Measurements from ENCODE around the gene CFAP99. TPM values are rescaled to one million over a fixed set of nuclear protein-coding genes. Genes with fewer than 3 reads are reported as not detected.
"Not testable (repeated sequence)": the region's sequence is repeated elsewhere in the genome, so short reads cannot be mapped to it uniquely, and the experiment has no call there.

Gene CFAP99
- total RNA-seq, 2 experiments from 2014 or later, result 0.05 TPM; not detected in 1

DNA sequence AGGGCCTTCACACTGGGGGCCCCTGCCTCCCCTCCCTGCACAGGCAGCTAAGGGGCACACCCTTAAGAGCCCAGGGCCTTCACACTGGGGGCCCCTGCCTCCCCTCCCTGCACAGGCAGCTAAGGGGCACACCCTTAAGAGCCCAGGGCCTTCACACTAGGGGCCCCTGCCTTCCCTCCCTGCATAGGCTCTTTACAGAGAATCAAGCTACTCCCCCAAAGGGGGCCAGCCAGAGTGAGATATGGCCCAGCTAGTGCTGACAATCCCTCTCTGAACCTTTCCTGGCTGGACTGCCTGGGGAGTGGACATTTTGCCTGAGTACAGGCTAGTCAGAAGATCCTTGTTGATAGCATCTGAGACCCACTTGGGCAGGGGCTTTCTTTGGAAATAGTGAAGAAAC lies 46.8 kb downstream of the CFAP99 start:
- POLR2A ChIA-PET, result interaction anchor here (0.6 kb wide), 2 partner anchors 10 to 345 kb away, joined by 3 read pairs; no protein-coding TSS in a partner anchor
- H3K4me1 Mint-ChIP-seq, result peaks cover 20% of the 10 kb centered on the region
- CTCF ChIA-PET, result interaction anchor here (1.0 to 2.4 kb wide), 3 partner anchors 22 to 338 kb away, joined by 3 to 7 read pairs (median 4); no protein-coding TSS in a partner anchor
- H3K27ac Mint-ChIP-seq; H3K27me3 Mint-ChIP-seq; DNase-seq; ATAC-seq; H3K9me3 Mint-ChIP-seq (ENCODE audit: low read depth); H3K4me3 Mint-ChIP-seq: not testable (repeated sequence)
- H3K36me3 Mint-ChIP-seq (ENCODE audit: low read depth), result peaks cover 18% of the 10 kb centered on the region
- intact Hi-C loops (cut with DNase I, micrococcal nuclease), result loop anchor here in 1 of 2 experiments (5.0 kb wide), 1 partner anchor 608 kb away; the partner anchor contains the start of gene LETM1

DNA sequence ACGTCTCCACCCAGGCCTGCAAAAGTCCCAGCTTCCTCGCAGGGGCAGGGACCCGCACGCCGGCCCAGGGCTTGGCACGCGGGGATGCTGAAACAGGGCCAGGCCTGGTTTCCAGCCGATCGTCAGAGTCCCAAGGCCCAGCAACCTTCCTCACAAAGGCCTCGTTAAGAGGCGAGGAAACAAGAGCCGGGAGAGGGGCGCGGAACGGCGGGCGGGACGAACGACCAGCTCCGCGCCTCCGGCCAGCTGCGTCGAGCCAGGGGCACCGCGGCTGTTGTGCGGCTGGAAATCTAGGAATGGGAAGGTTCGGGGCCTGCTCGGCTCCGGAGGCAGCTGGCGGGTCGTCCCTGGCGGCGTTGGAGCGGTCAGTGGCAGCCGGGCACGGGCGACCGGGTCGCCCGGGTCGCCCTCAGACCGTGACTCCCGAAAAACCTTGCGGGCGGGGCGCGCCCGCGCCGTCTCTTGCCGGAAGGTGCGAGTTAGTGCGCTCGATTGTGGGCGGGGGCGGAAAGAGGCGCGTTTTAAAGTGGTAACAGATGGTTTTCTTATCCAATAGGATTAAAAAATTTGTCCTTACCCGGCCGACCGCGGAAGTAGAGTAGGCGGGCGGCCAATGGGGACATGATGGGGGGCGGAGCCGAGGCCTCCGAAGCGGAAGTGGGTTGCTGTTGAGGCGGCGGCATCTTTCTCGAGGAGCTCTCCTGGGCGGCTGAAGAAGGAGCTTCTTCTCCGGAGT lies 49.9 kb downstream of the CFAP99 start, which contains the start of gene RNF4:
Gene RNF4, plus strand, starts transcription at position 651 of the 736 bp plus-strand sequence. CDS start 21,388 bp downstream, outside the sequence.
- H3K9me3 Mint-ChIP-seq (ENCODE audit: low read depth), result no peaks in the 10 kb centered on the region

DNA sequence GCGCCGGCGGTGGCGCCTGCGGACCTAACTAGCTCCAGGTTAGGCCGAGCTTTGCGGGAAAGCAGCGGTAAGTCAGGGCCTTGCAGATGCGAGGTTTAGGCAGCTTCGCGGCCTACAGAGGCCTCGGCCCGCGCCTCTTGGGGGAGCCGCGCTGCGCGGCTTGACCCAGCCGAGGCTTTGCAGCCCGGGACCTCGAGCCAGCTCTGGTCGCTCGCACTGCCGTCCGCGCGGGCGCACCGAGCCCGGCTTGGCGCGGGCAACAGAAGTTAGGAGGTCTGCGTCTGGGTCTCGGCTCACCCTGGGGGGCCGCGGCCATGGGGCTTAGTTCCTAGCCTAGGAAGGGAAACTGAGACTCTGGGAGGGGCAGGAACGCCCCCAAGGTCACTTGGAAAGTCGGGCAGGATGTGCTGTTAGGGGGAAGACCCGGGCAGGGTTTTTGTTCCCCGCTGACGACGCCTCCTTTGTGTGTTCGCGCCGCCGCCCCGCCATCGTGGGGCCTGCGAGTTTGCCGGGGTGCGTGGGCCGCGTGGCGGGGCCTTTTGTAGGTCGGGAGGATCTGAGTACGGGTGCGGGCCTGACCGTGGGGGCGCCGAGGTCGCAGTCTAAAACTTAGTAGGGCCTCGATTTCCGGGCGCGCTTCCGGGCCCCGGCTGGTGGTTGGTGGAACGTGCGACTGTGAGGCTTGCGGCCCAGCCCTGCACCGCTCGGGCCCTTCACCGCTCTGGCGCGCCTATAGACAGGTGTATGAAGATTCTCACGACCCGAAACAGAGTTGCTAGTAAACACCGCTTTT lies 50.6 kb downstream of the CFAP99 start:
- Mint-ChIP-seq H3K27ac (peak overlapping the region; percentile 93), H3K4me3 (peak overlapping the region; percentile 99), H3K27me3 (no peaks in the 10 kb centered on the region), H3K4me1 (peaks cover 42% of the 10 kb centered on the region), H3K9me3 (ENCODE audit: low read depth) (no peaks in the 10 kb centered on the region), H3K36me3 (ENCODE audit: low read depth) (peaks cover 52% of the 10 kb centered on the region)
- CTCF ChIA-PET, result interaction anchor here (0.6 to 1.7 kb wide), 14 partner anchors 14 to 282 kb away, joined by 3 to 10 read pairs (median 3); partner anchors contain the start of gene MXD4
- POLR2A ChIA-PET, result interaction anchor here (0.5 to 2.6 kb wide), 15 partner anchors 11 to 485 kb away, joined by 3 to 17 read pairs (median 4); partner anchors contain the start of genes FAM193A, HAUS3, MXD4 and POLN
- intact Hi-C loops (cut with DNase I, micrococcal nuclease), result loop anchor here (1.0 to 5.0 kb wide), 21 partner anchors 16 to 823 kb away; partner anchors contain the start of genes CFAP99 (in 2 of the 2), FAM193A (in 2 of the 2), HAUS3 (in 2 of the 2) and MXD4 (in 2 of the 2)
- DNase-seq (peak; percentile 87), ATAC-seq (peak; percentile 59)

More for the DNA sequence above, 49.9 kb downstream of the CFAP99 start, which contains the start of gene RNF4:
- Mint-ChIP-seq H3K36me3 (ENCODE audit: low read depth) (peaks cover 49% of the 10 kb centered on the region), H3K4me1 (peaks cover 42% of the 10 kb centered on the region), H3K4me3 (peak within 1 kb of the TSS; percentile 99), H3K27ac (peak within 1 kb of the TSS; percentile 93), H3K27me3 (no peaks in the 10 kb centered on the region)
- ATAC-seq, result peak; percentile 86
- ChIA-PET CTCF (interaction anchor here (0.6 to 1.7 kb wide), 14 partner anchors 12 to 283 kb away, joined by 3 to 10 read pairs (median 3); partner anchors contain the start of gene MXD4), POLR2A (interaction anchor here (0.5 to 2.6 kb wide), 15 partner anchors 10 to 485 kb away, joined by 3 to 17 read pairs (median 4); partner anchors contain the start of genes FAM193A, HAUS3, MXD4 and POLN)
- intact Hi-C loops (cut with DNase I, micrococcal nuclease), result loop anchor here (1.0 to 5.0 kb wide), 22 partner anchors 17 to 824 kb away; partner anchors contain the start of genes CFAP99 (in 2 of the 2), FAM193A (in 2 of the 2), HAUS3 (in 2 of the 2) and MXD4 (in 2 of the 2)
- peak; percentile 98 for DNase-seq

GRCh38 chr4:2470791-2471190 lies 52.0 kb downstream of the CFAP99 start:
- ChIA-PET POLR2A (interaction anchor here (0.9 kb wide), 1 partner anchor 14 kb away, joined by 4 read pairs; no protein-coding TSS in a partner anchor), CTCF (interaction anchor here (1.5 kb wide), 1 partner anchor 56 kb away, joined by 3 read pairs; no protein-coding TSS in a partner anchor)
- H3K27me3 Mint-ChIP-seq, result no peaks in the 10 kb centered on the region
- H3K4me3 Mint-ChIP-seq, result peak overlapping the region; percentile 99
- H3K4me1 Mint-ChIP-seq, result peaks cover 51% of the 10 kb centered on the region
- H3K9me3 Mint-ChIP-seq (ENCODE audit: low read depth), result no peaks in the 10 kb centered on the region
- no peak for ATAC-seq
- H3K36me3 Mint-ChIP-seq (ENCODE audit: low read depth), result peaks cover 61% of the 10 kb centered on the region
- DNase-seq, result peak; percentile 38
- peak overlapping the region; percentile 93 for H3K27ac Mint-ChIP-seq
- intact Hi-C loops (cut with DNase I, micrococcal nuclease), result no loop called here

DNA sequence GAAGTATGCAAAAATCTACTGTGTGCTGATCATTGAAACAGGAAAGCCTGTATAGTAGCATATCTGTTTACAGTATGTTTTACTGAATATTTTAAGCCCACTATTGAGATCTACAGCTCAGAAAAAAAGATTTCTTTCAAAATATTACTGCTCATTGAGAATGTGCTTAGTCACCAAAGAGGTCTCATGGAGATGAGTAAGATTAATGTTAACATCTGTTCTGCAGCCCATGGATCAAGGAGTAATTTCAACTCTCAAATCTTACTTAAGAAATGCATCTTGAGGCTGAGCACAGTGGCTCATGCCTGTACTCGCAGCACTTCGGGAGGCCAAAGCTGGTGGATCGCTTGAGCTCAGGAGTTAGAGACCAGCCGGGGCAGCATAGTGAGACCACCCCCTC lies 53.4 kb downstream of the CFAP99 start:
- ATAC-seq (no peak), DNase-seq (no peak)
- ChIA-PET CTCF (interaction anchor here (0.6 to 1.2 kb wide), 4 partner anchors 9 to 51 kb away, joined by 3 to 6 read pairs (median 3); no protein-coding TSS in a partner anchor), POLR2A (interaction anchor here (0.5 to 0.6 kb wide), 2 partner anchors 10 to 463 kb away, joined by 3 to 4 read pairs; no protein-coding TSS in a partner anchor)
- Mint-ChIP-seq H3K4me3 (no peak overlapping the region), H3K27me3 (no peaks in the 10 kb centered on the region), H3K4me1 (peaks cover 57% of the 10 kb centered on the region), H3K27ac (peak overlapping the region; percentile 93), H3K36me3 (ENCODE audit: low read depth) (peaks cover 67% of the 10 kb centered on the region), H3K9me3 (ENCODE audit: low read depth) (no peaks in the 10 kb centered on the region)
- intact Hi-C loops (cut with DNase I, micrococcal nuclease), result no loop called here

GRCh38 chr4:2478229-2478628 lies 59.5 kb downstream of the CFAP99 start:
- no peaks in the 10 kb centered on the region for H3K27me3 Mint-ChIP-seq
- ChIA-PET POLR2A (no interaction called here), CTCF (no interaction called here)
- H3K9me3 Mint-ChIP-seq (ENCODE audit: low read depth), result no peaks in the 10 kb centered on the region
- peaks cover 41% of the 10 kb centered on the region for H3K36me3 Mint-ChIP-seq (ENCODE audit: low read depth)
- ATAC-seq, result no peak
- H3K27ac Mint-ChIP-seq, result no peak overlapping the region
- intact Hi-C loops (cut with DNase I, micrococcal nuclease), result no loop called here
- no peak for DNase-seq
- peaks cover 81% of the 10 kb centered on the region for H3K4me1 Mint-ChIP-seq
- H3K4me3 Mint-ChIP-seq, result no peak overlapping the region

- Mint-ChIP-seq H3K36me3 (ENCODE audit: low read depth) (peaks cover 28% of the 10 kb centered on the region), H3K4me3 (no peak overlapping the region), H3K27me3 (no peaks in the 10 kb centered on the region), H3K9me3 (ENCODE audit: low read depth) (no peaks in the 10 kb centered on the region), H3K4me1 (peaks cover 89% of the 10 kb centered on the region), H3K27ac (peak overlapping the region; percentile 69)
- DNase-seq (no peak), ATAC-seq (no peak)
- ChIA-PET CTCF (interaction anchor here (0.8 to 1.3 kb wide), 2 partner anchors 9 to 12 kb away, joined by 3 read pairs; partner anchors contain the start of gene RNF4), POLR2A (interaction anchor here (0.9 kb wide), 1 partner anchor 12 kb away, joined by 3 read pairs; the partner anchor contains the start of gene RNF4)
- intact Hi-C loops (cut with DNase I, micrococcal nuclease), result no loop called here
Measured at GRCh38 chr4:2480649-2481048, 61.9 kb downstream of the CFAP99 start.

DNA sequence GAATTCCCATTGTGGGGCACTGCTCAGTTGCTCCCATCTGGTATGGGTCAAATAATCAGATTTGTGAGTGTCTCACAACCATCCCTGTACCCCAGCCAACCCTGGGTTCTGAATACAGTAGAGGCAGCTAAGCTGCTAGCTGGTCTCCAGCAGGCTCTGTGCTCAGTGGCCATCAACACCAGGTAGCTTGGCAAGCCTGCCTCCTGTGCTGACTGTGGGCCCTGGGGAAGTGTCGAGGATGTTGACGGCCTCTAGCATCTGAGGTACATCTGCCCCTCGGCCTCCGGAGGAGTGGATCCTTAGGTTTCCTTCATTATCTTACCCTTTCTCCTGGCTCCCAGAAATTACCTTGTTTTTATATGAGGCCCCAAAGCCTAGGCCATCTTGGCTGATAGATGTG lies 63.4 kb downstream of the CFAP99 start:
- CTCF ChIA-PET, result interaction anchor here (0.6 kb wide), 1 partner anchor 85 kb away, joined by 3 read pairs; no protein-coding TSS in a partner anchor

DNA sequence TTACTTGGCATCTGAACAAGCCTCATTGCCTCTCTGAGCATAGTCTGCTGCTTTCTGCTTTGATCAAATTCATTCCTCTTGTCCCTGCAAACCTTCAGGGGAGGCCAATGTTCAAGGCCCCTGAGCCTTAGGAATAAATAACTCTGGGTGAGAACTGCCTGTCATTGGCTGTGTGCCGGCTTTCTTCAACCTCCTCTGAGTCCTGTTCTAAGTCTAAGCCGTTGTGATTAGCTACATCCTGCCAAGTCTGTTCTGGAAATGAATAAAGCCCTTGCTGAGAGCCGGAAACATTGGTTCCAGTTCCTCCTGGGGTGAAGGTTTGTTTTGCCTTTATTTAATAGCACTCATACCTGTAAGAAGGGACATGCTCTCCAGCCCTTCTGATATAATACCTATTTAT lies 63.9 kb downstream of the CFAP99 start:
- peak; percentile 41 for DNase-seq
- Mint-ChIP-seq H3K9me3 (ENCODE audit: low read depth) (no peaks in the 10 kb centered on the region), H3K27me3 (no peaks in the 10 kb centered on the region), H3K4me3 (peak overlapping the region; percentile 3), H3K4me1 (peaks cover 88% of the 10 kb centered on the region), H3K27ac (peak overlapping the region; percentile 70), H3K36me3 (ENCODE audit: low read depth) (peaks cover 15% of the 10 kb centered on the region)
- ATAC-seq, result peak; percentile 68
- CTCF ChIA-PET, result no interaction called here
- POLR2A ChIA-PET, result interaction anchor here (1.2 to 1.3 kb wide), 2 partner anchors 13 to 14 kb away, joined by 3 to 4 read pairs; partner anchors contain the start of gene RNF4
- intact Hi-C loops (cut with DNase I, micrococcal nuclease), result no loop called here

More for the DNA sequence above, 63.4 kb downstream of the CFAP99 start:
- Mint-ChIP-seq H3K36me3 (ENCODE audit: low read depth) (peaks cover 18% of the 10 kb centered on the region), H3K9me3 (ENCODE audit: low read depth) (no peaks in the 10 kb centered on the region), H3K27me3 (no peaks in the 10 kb centered on the region), H3K27ac (no peak overlapping the region), H3K4me3 (peak overlapping the region; percentile 3), H3K4me1 (peaks cover 90% of the 10 kb centered on the region)
- POLR2A ChIA-PET, result interaction anchor here (1.2 to 1.3 kb wide), 2 partner anchors 12 to 13 kb away, joined by 3 to 4 read pairs; partner anchors contain the start of gene RNF4
- ATAC-seq (no peak), DNase-seq (no peak)
- intact Hi-C loops (cut with DNase I, micrococcal nuclease), result no loop called here

- no peak overlapping the region for H3K4me3 Mint-ChIP-seq
- no peak for ATAC-seq
- POLR2A ChIA-PET, result interaction anchor here (1.2 to 1.3 kb wide), 2 partner anchors 13 to 14 kb away, joined by 3 to 4 read pairs; partner anchors contain the start of gene RNF4
- intact Hi-C loops (cut with DNase I, micrococcal nuclease), result no loop called here
- DNase-seq, result no peak
- peaks cover 87% of the 10 kb centered on the region for H3K4me1 Mint-ChIP-seq
- CTCF ChIA-PET, result interaction anchor here (0.7 kb wide), 1 partner anchor 8 kb away, joined by 3 read pairs; no protein-coding TSS in a partner anchor
- H3K27me3 Mint-ChIP-seq, result no peaks in the 10 kb centered on the region
- H3K9me3 Mint-ChIP-seq (ENCODE audit: low read depth), result no peaks in the 10 kb centered on the region
- peaks cover 11% of the 10 kb centered on the region for H3K36me3 Mint-ChIP-seq (ENCODE audit: low read depth)
- H3K27ac Mint-ChIP-seq, result no peak overlapping the region
Measured at GRCh38 chr4:2483237-2483636, 64.5 kb downstream of the CFAP99 start.
